Subcutaneous adipose tissue (tissue), 4 donors: ENCODE data around the gene TXNDC17. TPM values are rescaled to one million over a fixed set of nuclear protein-coding genes. Genes with fewer than 3 reads are reported as not detected.

Experiments used
- CTCF ChIP-seq: fragments of 450-650 bp; IDR thresholded peaks from one replicate; pipeline ENCODE4 v1.5.1; 2016; ENCODE audit warnings: low read depth, mild to moderate bottlenecking, control low read depth, antibody characterized with exemption, moderate library complexity
- total RNA-seq, 4 donors: library from RNA; depleted of rRNA; stranded (reverse); fragments of >200 nt; gene quantifications; one replicate each; pipeline ENCODE4 v1.1.0, GENCODE V29; 2016

The TXNDC17 gene
- total RNA-seq, 4 donors from 2014 or later = 67.0 to 216 (median 115) TPM

- TF ChIP-seq CTCF = no peak
Observed at GRCh38 chr17:6657633-6658287, 16.9 kb downstream of the TXNDC17 start.

- no peak for TF ChIP-seq CTCF
Observed at GRCh38 chr17:6660101-6660500, 19.2 kb downstream of the TXNDC17 start.

- TF ChIP-seq CTCF = no peak
Observed at GRCh38 chr17:6660805-6661463, 20.1 kb downstream of the TXNDC17 start.

GRCh38 chr17:6661464-6661848 lies 20.6 kb downstream of the TXNDC17 start:
- TF ChIP-seq CTCF = no peak

GRCh38 chr17:6666077-6666521 lies 25.2 kb downstream of the TXNDC17 start:
- no peak for TF ChIP-seq CTCF

GRCh38 chr17:6666557-6666956 lies 25.7 kb downstream of the TXNDC17 start:
- TF ChIP-seq CTCF = no peak

- TF ChIP-seq CTCF = no peak
Observed at GRCh38 chr17:6667516-6667915, 26.7 kb downstream of the TXNDC17 start.
